ENCODE measurements around the gene VIPAS39. TPM values are rescaled to one million over a fixed set of nuclear protein-coding genes. Genes with fewer than 3 reads are reported as not detected.

The VIPAS39 gene
- polyA plus RNA-seq (19.0 to 25.6 TPM (median 24.5 TPM) in 3 replicates), polyA minus RNA-seq (8.8 to 31.2 TPM (median 30.2 TPM) in 3 replicates)
- polyA plus RNA-seq (2011; ENCODE audit: low read depth): 18.9 TPM
- polyA plus RNA-seq (2011; cell fraction: cytosol; rRNA removed): 15.6 and 21.8 TPM in 2 replicates
- 32.8 and 34.8 TPM in 2 replicates for polyA plus RNA-seq (2011; cell fraction: nucleus; rRNA removed)
- polyA plus RNA-seq (2012; ENCODE audit: low replicate concordance): 9.6 and 11.1 TPM in 2 replicates
- 20.7 TPM for polyA minus RNA-seq (2011; cell fraction: cytosol; rRNA and poly(A)+ RNA removed)
- polyA minus RNA-seq (2011; cell fraction: nucleus; rRNA and poly(A)+ RNA removed): 15.4 and 30.1 TPM in 2 replicates

DNA sequence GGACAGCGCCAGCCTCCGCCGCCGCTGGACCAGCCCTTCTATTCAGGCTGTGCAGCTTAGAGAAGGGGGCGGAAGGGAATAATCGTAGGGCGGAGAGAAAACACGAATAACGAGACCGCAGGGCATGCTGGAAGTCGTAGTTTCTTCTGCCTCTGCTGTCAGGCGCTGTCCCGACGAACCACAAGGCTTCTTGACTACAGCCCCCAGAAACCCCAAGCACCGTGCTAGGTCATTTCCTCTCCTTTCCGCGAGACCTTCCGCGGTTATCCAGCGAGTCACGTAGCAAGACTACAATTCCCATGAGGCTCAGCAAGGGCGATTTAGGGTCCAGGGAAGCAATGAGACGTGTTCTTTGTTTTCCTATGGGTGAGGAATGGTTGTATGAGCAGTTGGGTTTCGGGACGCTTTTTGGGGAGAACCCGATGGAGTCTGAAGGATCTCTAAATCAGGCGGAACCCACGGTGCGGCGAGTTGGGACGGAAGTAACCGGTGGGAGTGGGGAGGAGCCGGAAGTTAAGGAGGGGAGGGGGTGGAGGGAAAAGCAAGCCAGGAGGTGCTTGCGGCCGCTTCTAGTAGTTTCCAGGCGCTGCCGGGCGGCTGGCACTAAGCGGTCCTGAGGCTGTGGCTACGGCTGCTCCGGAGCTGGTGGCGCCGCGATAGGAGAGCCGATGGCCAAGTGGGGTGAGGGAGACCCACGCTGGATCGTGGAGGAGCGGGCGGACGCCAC is at the start of gene VIPAS39, which contains the start of gene AHSA1:
Gene VIPAS39 (minus strand): TSS at position 80 of the 727 bp plus-strand sequence. CDS start 3,499 bp downstream, outside the sequence.
Gene AHSA1 (plus strand): TSS at position 572 of the 727 bp plus-strand sequence. CDS start 97 bp downstream, at position 669.
- H3K9ac ChIP-seq (ENCODE audit: control insufficient read depth, extremely low read depth, insufficient read depth, low read length): peak within 1 kb of the TSS; percentile 94
- peak within 1 kb of the TSS; percentile 97 for H3K4me2 ChIP-seq (ENCODE audit: control insufficient read depth, extremely low read depth, insufficient read depth, low read depth, low read length)
- FAIRE-seq (peak; percentile 84), DNase-seq (ENCODE audit: low read depth, low spot score) (peak; percentile 95)
- peaks cover 18 to 23% of the 10 kb centered on the region in 2 experiments for H3K36me3 ChIP-seq (ENCODE audit: control insufficient read depth in 2 of 2, extremely low read depth in 1 of 2, insufficient read depth in 2 of 2, low read length in 2 of 2)
- peaks cover 9% of the 10 kb centered on the region for H4K20me1 ChIP-seq (ENCODE audit: control insufficient read depth, extremely low read depth, insufficient read depth, low read length)
- H3K9me1 ChIP-seq (ENCODE audit: control insufficient read depth, extremely low read depth, insufficient read depth, low read length): no peaks in the 10 kb centered on the region
- no peaks in the 10 kb centered on the region for H3K27me3 ChIP-seq (ENCODE audit: control insufficient read depth, extremely low read depth, insufficient read depth, low read length)
- peak within 1 kb of the TSS; percentile 95 for H2AFZ ChIP-seq (ENCODE audit: control insufficient read depth, low read length)
- H3K27ac ChIP-seq (ENCODE audit: control insufficient read depth, insufficient read depth, low read length): peak within 1 kb of the TSS; percentile 94
- H3K9me3 ChIP-seq (ENCODE audit: control insufficient read depth, low read depth, low read length): no peaks in the 10 kb centered on the region
- H3K79me2 ChIP-seq (ENCODE audit: control insufficient read depth, insufficient read depth, low read length): peaks cover 49% of the 10 kb centered on the region
- peak within 1 kb of the TSS; percentile 83 to 87 (median 85) for H3K4me3 ChIP-seq (ENCODE audit: control insufficient read depth in 2 of 3, extremely low read depth in 1 of 3, insufficient read depth in 2 of 3, low read depth in 1 of 3, low read length in 3 of 3)
- no peak for TF ChIP-seq EZH2 (IDR thresholded peaks at IDR 0.05; ENCODE audit: low read length)
- dilution Hi-C loops (cut with MboI; ENCODE audit: extremely low pct_ligation_motif_present, low sequenced_read_pairs): no loop called here
- peaks cover 7% of the 10 kb centered on the region for H3K4me1 ChIP-seq (ENCODE audit: control insufficient read depth, extremely low read depth, insufficient read depth, low read length)

DNA sequence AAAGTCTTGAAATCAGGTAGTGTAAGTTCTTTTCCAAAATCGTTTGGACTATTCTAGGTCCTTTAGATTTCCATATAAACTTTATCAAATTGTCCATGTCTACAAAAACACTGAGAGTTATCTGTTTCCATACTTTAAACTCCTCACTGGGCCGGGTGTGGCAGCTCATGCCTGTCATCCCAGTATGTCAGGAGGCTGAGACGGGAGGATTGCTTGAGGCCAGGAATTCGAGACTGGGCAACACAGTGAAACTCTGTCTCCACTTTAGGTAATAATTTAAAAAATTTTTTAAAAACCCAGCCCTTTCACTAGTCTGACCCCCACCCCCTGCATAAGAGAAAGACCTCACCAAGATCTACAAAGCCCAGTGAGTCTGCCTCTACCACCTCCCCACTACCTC is 47.6 kb upstream of the VIPAS39 start:
- Histone ChIP-seq H3K4me2 (ENCODE audit: control insufficient read depth, extremely low read depth, insufficient read depth, low read depth, low read length) (no peak overlapping the region), H3K27ac (ENCODE audit: control insufficient read depth, insufficient read depth, low read length) (no peak overlapping the region), H2AFZ (ENCODE audit: control insufficient read depth, low read length) (no peak overlapping the region), H3K79me2 (ENCODE audit: control insufficient read depth, insufficient read depth, low read length) (no peaks in the 10 kb centered on the region), H3K36me3 (ENCODE audit: control insufficient read depth in 2 of 2, extremely low read depth in 1 of 2, insufficient read depth in 2 of 2, low read length in 2 of 2) (peaks cover 5 to 18% of the 10 kb centered on the region in 2 experiments), H3K9me1 (ENCODE audit: control insufficient read depth, extremely low read depth, insufficient read depth, low read length) (no peaks in the 10 kb centered on the region), H4K20me1 (ENCODE audit: control insufficient read depth, extremely low read depth, insufficient read depth, low read length) (no peaks in the 10 kb centered on the region), H3K4me3 (ENCODE audit: control insufficient read depth in 2 of 3, extremely low read depth in 1 of 3, insufficient read depth in 2 of 3, low read depth in 1 of 3, low read length in 3 of 3) (no peak overlapping the region), H3K9me3 (ENCODE audit: control insufficient read depth, low read depth, low read length) (no peaks in the 10 kb centered on the region), H3K4me1 (ENCODE audit: control insufficient read depth, extremely low read depth, insufficient read depth, low read length) (no peaks in the 10 kb centered on the region), H3K27me3 (ENCODE audit: control insufficient read depth, extremely low read depth, insufficient read depth, low read length) (peaks cover 3% of the 10 kb centered on the region), H3K9ac (ENCODE audit: control insufficient read depth, extremely low read depth, insufficient read depth, low read length) (no peak overlapping the region)
- FAIRE-seq (no peak), DNase-seq (ENCODE audit: low read depth, low spot score) (no peak)
- dilution Hi-C loops (cut with MboI; ENCODE audit: extremely low pct_ligation_motif_present, low sequenced_read_pairs): no loop called here
- TF ChIP-seq, protein P1, sequence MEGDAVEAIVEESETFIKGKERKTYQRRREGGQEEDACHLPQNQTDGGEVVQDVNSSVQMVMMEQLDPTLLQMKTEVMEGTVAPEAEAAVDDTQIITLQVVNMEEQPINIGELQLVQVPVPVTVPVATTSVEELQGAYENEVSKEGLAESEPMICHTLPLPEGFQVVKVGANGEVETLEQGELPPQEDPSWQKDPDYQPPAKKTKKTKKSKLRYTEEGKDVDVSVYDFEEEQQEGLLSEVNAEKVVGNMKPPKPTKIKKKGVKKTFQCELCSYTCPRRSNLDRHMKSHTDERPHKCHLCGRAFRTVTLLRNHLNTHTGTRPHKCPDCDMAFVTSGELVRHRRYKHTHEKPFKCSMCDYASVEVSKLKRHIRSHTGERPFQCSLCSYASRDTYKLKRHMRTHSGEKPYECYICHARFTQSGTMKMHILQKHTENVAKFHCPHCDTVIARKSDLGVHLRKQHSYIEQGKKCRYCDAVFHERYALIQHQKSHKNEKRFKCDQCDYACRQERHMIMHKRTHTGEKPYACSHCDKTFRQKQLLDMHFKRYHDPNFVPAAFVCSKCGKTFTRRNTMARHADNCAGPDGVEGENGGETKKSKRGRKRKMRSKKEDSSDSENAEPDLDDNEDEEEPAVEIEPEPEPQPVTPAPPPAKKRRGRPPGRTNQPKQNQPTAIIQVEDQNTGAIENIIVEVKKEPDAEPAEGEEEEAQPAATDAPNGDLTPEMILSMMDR (optimal IDR thresholded peaks at IDR 0.05 in 1 of 3, IDR thresholded peaks at IDR 0.05 in 1 of 3, conservative IDR thresholded peaks at IDR 0.05 in 1 of 3; ENCODE audit: extremely low read depth in 1 of 3, insufficient read depth in 2 of 3, low read length in 3 of 3): no peak
- TF ChIP-seq EZH2 (IDR thresholded peaks at IDR 0.05; ENCODE audit: low read length): no peak

All from keratinocyte (primary cell).